Mammary epithelial cell (primary cell): Measurements from ENCODE around the gene TMEM176A.

Experiments
- EZH2 ChIP-seq: IDR thresholded peaks from 2 replicates; pipeline ENCODE4 v1.6.1; 2012; ENCODE audit warnings: low read length, inconsistent platforms, borderline replicate concordance
- TF ChIP-seq, protein P1 (sequence below), 2 donors: IDR thresholded peaks in 1 of 2; conservative IDR thresholded peaks in 1 of 2; 2 replicates each; pipeline ENCODE4 v1.5.1; 2011 to 2012; ENCODE audit warnings: inconsistent platforms in 2 of 2, low read length in 2 of 2, mild to moderate bottlenecking in 2 of 2, control low read depth in 1 of 2, low read depth in 1 of 2; ENCODE audit not compliant: insufficient read depth in 1 of 2; ENCODE audit errors: extremely low read depth in 1 of 2

DNA sequence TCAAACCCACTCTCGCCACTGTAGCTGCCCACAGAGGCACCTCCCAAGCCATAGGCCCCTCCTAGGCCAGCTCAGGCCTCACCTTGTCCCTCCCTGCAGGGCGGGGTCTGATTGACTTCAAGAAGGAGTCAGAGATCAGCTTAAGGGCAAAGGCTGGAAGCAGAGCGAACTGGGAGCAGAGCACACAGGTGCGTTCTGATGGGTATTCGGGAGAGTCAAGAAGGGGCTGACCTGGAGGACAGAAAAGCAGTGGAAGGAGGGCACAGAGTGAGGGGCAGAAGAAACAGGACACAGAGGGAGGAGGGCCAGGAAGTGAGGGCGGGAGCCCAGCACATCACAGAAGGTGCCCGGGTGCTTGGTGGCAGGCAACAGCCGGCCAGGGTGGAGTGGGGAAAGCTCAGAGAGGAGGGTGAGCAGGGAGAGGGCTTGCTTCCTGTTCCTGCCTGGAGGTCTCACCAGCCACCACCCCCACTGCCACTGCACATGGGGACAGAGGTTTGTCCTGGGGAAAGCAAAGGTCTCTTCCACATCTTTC lies 51.9 kb downstream of the TMEM176A start, which contains the start of gene AOC1:
- TF ChIP-seq, protein P1, sequence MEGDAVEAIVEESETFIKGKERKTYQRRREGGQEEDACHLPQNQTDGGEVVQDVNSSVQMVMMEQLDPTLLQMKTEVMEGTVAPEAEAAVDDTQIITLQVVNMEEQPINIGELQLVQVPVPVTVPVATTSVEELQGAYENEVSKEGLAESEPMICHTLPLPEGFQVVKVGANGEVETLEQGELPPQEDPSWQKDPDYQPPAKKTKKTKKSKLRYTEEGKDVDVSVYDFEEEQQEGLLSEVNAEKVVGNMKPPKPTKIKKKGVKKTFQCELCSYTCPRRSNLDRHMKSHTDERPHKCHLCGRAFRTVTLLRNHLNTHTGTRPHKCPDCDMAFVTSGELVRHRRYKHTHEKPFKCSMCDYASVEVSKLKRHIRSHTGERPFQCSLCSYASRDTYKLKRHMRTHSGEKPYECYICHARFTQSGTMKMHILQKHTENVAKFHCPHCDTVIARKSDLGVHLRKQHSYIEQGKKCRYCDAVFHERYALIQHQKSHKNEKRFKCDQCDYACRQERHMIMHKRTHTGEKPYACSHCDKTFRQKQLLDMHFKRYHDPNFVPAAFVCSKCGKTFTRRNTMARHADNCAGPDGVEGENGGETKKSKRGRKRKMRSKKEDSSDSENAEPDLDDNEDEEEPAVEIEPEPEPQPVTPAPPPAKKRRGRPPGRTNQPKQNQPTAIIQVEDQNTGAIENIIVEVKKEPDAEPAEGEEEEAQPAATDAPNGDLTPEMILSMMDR (conservative IDR thresholded peaks at IDR 0.05 in 1 of 2, IDR thresholded peaks at IDR 0.05 in 1 of 2; ENCODE audit: extremely low read depth in 1 of 2, insufficient read depth in 1 of 2, low read depth in 1 of 2, low read length in 2 of 2) = no peak
- TF ChIP-seq EZH2 = no peak
